Fibroblast of skin of back (primary cell): ENCODE measurements around the gene PPP1R1A.
A peak's percentile ranks its signal among the peaks of the same experiment; 100 is the strongest.

Source experiments
- DNase-seq: peaks from one replicate; pipeline ENCODE4 v3.0.0-alpha.2; 2013

Gene PPP1R1A

GRCh38 chr12:54603173-54603814 is 14.8 kb upstream of the PPP1R1A start:
- peak; percentile 63 for DNase-seq

- DNase-seq, result no peak
Observed at GRCh38 chr12:54602661-54603060, 14.2 kb upstream of the PPP1R1A start.

- DNase-seq, result no peak
Observed at GRCh38 chr12:54601841-54602240, 13.4 kb upstream of the PPP1R1A start.

GRCh38 chr12:54598970-54599369 is 10.5 kb upstream of the PPP1R1A start:
- DNase-seq, result no peak

GRCh38 chr12:54596526-54596946 is 8.1 kb upstream of the PPP1R1A start:
- peak; percentile 57 for DNase-seq

- no peak for DNase-seq
Observed at GRCh38 chr12:54595471-54595870, 7.0 kb upstream of the PPP1R1A start.

GRCh38 chr12:54593725-54594124 is 5.3 kb upstream of the PPP1R1A start:
- DNase-seq, result no peak

- no peak for DNase-seq
Observed at GRCh38 chr12:54593135-54593534, 4.7 kb upstream of the PPP1R1A start.

- no peak for DNase-seq
Observed at GRCh38 chr12:54592316-54592715, 3.9 kb upstream of the PPP1R1A start.

- no peak for DNase-seq
Observed at GRCh38 chr12:54590978-54591591, 2.6 kb upstream of the PPP1R1A start.

GRCh38 chr12:54589964-54590363 is 1.5 kb upstream of the PPP1R1A start:
- DNase-seq, result no peak

- DNase-seq, result no peak
Observed at GRCh38 chr12:54588890-54589267, 420 bp upstream of the PPP1R1A start.

GRCh38 chr12:54587315-54587873 is 1.1 kb downstream of the PPP1R1A start:
- no peak for DNase-seq

- DNase-seq, result no peak
Observed at GRCh38 chr12:54586620-54587019, 1.8 kb downstream of the PPP1R1A start.

- no peak for DNase-seq
Observed at GRCh38 chr12:54585243-54585642, 3.2 kb downstream of the PPP1R1A start.

GRCh38 chr12:54584128-54584527 is 4.3 kb downstream of the PPP1R1A start:
- DNase-seq, result no peak

- no peak for DNase-seq
Observed at GRCh38 chr12:54583726-54584125, 4.7 kb downstream of the PPP1R1A start.

- DNase-seq, result no peak
Observed at GRCh38 chr12:54581412-54581811, 7.0 kb downstream of the PPP1R1A start.

- peak; percentile 68 for DNase-seq
Observed at GRCh38 chr12:54579696-54580333, 8.6 kb downstream of the PPP1R1A start.

- no peak for DNase-seq
Observed at GRCh38 chr12:54579258-54579657, 9.2 kb downstream of the PPP1R1A start.

GRCh38 chr12:54578778-54579177 is 9.7 kb downstream of the PPP1R1A start:
- DNase-seq, result no peak

- DNase-seq, result no peak
Observed at GRCh38 chr12:54572881-54573280, 15.6 kb downstream of the PPP1R1A start.
